BJ (cell line): Measurements from ENCODE around the gene EZR. TPM values are rescaled to one million over a fixed set of nuclear protein-coding genes. Genes with fewer than 3 reads are reported as not detected.

Experiments used
- CTCF ChIA-PET: fragments of 350-600 bp; formaldehyde crosslinking; extraction: SDS; loops from one replicate; lab custom pipeline; 2021; ENCODE audit warnings: antibody characterized with exemption, inconsistent platforms; lab: Yijun Ruan, JAX
- POLR2A ChIA-PET: fragments of 300-600 bp; sonication (Branson Sonifier 250); formaldehyde crosslinking; extraction: SDS; loops from one replicate; lab custom pipeline; 2021; ENCODE audit warnings: antibody characterized with exemption; lab: Charles Lee
- DNase-seq: peaks from one replicate; pipeline ENCODE4 v3.0.0-alpha.2; 2011; ENCODE audit warnings: low read depth
- H3K27me3 ChIP-seq: 2 replicates; pipeline ENCODE4 v1.6.0; 2011; ENCODE audit warnings: low read length; ENCODE audit not compliant: control insufficient read depth, insufficient read depth
- H3K36me3 ChIP-seq: 2 replicates; pipeline ENCODE4 v1.5.1; 2011; ENCODE audit warnings: low read length; ENCODE audit not compliant: control insufficient read depth, insufficient read depth
- H3K4me3 ChIP-seq: 2 replicates; pipeline ENCODE4 v1.5.1; 2011; ENCODE audit warnings: low read depth, mild to moderate bottlenecking, control low read depth, low read length
- polyA plus RNA-seq: library from polyadenylated mRNA; depleted of rRNA; stranded (reverse); fragments of >200 nt; gene quantifications from 2 replicates; pipeline ENCODE4 v1.2.3, GENCODE V29; 2011
- TF ChIP-seq, protein P1 (sequence below): IDR thresholded peaks from 2 replicates; pipeline ENCODE4 v1.5.1; 2011; ENCODE audit warnings: low read depth, mild to moderate bottlenecking, control low read depth, inconsistent platforms, low read length, moderate library complexity; ENCODE audit not compliant: insufficient read depth

EZR gene
- polyA plus RNA-seq, 1 experiment = 117 TPM

- Histone ChIP-seq H3K36me3 (peaks cover 30% of the 10 kb centered on the region), H3K27me3 (no peaks in the 10 kb centered on the region), H3K4me3 (no peak overlapping the region)
- ChIA-PET POLR2A (no interaction called here), CTCF (interaction anchor here (0.6 kb wide), 1 partner anchor 13 kb away, joined by 3 read pairs; no protein-coding TSS in a partner anchor)
- no peak for DNase-seq
- TF ChIP-seq, protein P1, sequence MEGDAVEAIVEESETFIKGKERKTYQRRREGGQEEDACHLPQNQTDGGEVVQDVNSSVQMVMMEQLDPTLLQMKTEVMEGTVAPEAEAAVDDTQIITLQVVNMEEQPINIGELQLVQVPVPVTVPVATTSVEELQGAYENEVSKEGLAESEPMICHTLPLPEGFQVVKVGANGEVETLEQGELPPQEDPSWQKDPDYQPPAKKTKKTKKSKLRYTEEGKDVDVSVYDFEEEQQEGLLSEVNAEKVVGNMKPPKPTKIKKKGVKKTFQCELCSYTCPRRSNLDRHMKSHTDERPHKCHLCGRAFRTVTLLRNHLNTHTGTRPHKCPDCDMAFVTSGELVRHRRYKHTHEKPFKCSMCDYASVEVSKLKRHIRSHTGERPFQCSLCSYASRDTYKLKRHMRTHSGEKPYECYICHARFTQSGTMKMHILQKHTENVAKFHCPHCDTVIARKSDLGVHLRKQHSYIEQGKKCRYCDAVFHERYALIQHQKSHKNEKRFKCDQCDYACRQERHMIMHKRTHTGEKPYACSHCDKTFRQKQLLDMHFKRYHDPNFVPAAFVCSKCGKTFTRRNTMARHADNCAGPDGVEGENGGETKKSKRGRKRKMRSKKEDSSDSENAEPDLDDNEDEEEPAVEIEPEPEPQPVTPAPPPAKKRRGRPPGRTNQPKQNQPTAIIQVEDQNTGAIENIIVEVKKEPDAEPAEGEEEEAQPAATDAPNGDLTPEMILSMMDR = no peak
Measured at GRCh38 chr6:158784505-158784904, 34.7 kb downstream of the EZR start.

DNA sequence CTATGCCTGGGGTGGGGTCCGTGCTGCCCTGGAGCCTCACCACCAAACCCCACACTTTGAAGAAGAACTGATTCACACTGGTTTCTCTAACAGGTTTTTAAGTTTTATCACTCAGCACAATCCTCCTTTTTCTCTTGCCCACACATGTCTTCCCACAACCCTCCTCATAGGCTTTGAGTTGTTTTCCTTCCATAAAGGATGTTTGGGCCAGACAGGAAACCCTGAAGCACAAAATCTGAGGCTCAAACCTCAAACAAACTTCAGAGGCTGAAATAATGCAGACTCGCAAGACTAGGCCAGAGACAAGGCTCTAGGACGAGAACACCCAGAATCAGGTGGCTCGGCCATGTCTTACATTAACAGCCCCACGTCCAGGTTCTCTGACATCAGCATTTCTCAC lies 35.3 kb downstream of the EZR start:
- peaks cover 30% of the 10 kb centered on the region for H3K36me3 ChIP-seq
- CTCF ChIA-PET = no interaction called here
- H3K4me3 ChIP-seq = no peak overlapping the region
- POLR2A ChIA-PET = no interaction called here
- H3K27me3 ChIP-seq = no peaks in the 10 kb centered on the region
- TF ChIP-seq, protein P1 = no peak
- DNase-seq = no peak

GRCh38 chr6:158783167-158783450 lies 36.1 kb downstream of the EZR start:
- TF ChIP-seq, protein P1 = no peak
- Histone ChIP-seq H3K36me3 (peaks cover 32% of the 10 kb centered on the region), H3K27me3 (no peaks in the 10 kb centered on the region), H3K4me3 (no peak overlapping the region)
- DNase-seq = no peak
- POLR2A ChIA-PET = no interaction called here
- CTCF ChIA-PET = interaction anchor here (0.6 kb wide), 1 partner anchor 50 kb away, joined by 3 read pairs; no protein-coding TSS in a partner anchor

DNA sequence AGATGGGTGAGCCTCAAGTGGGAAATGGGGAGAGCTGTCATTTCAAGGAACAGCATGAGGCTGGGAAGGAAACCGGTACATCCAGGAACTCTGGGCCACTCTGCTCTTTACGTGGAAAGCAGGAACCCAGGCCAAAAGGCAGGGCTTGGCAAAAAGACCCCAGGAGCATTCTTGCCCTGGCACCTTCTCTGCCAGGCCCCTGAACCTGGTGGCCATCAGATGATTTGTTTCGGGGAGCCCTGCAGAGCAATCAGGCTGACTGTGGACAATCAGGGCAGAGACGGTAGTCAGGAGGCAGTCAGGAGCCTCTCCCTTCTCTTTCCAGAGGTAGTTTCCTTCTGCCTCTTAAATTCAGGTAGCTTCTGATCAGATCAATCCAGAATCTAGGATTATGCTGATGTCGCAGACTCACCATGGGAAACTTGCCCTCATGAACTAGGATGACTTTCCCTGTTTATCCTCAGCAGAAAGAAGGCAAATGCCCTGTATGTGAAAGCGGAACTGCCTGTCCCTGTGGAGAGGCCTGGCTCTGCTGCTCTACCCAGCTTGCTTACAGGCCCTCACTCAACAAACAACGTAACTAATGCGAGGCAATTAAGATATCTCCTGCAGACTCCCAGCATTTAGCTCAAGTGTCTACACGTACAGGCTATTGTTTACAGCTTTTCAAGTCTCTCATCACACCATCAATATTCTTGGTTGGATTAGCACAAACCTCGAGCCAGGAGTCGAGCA lies 36.6 kb downstream of the EZR start:
- CTCF ChIA-PET = interaction anchor here (0.6 kb wide), 1 partner anchor 50 kb away, joined by 3 read pairs; no protein-coding TSS in a partner anchor
- POLR2A ChIA-PET = no interaction called here
- Histone ChIP-seq H3K4me3 (no peak overlapping the region), H3K36me3 (peaks cover 35% of the 10 kb centered on the region), H3K27me3 (no peaks in the 10 kb centered on the region)
- DNase-seq = no peak
- TF ChIP-seq, protein P1 = no peak

GRCh38 chr6:158781692-158782373 lies 37.3 kb downstream of the EZR start:
- ChIA-PET CTCF (no interaction called here), POLR2A (no interaction called here)
- TF ChIP-seq, protein P1 = no peak
- H3K27me3 ChIP-seq = no peaks in the 10 kb centered on the region
- no peak overlapping the region for H3K4me3 ChIP-seq
- DNase-seq = no peak
- peaks cover 32% of the 10 kb centered on the region for H3K36me3 ChIP-seq
